GM19463 (cell line): ENCODE measurements around the gene HENMT1.

ENCODE experiments used
- ATAC-seq: cut with Tn5 transposase; IDR thresholded peaks from one replicate; pipeline ENCODE4 v1.9.1; 2021; ENCODE audit warnings: mild to moderate bottlenecking, moderate library complexity; ENCODE audit not compliant: unreplicated experiment

Gene HENMT1

GRCh38 chr1:108628665-108629064, 32.2 kb downstream of the HENMT1 start:
- ATAC-seq = no peak

GRCh38 chr1:108627951-108628350, 32.9 kb downstream of the HENMT1 start:
- ATAC-seq = no peak

- ATAC-seq = no peak
Measured at GRCh38 chr1:108627256-108627655, 33.6 kb downstream of the HENMT1 start.

GRCh38 chr1:108624069-108624468, 36.8 kb downstream of the HENMT1 start:
- ATAC-seq = no peak

- no peak for ATAC-seq
Measured at GRCh38 chr1:108617724-108618056, 43.2 kb downstream of the HENMT1 start.

- ATAC-seq = no peak
Measured at GRCh38 chr1:108617008-108617723, 43.7 kb downstream of the HENMT1 start.

DNA sequence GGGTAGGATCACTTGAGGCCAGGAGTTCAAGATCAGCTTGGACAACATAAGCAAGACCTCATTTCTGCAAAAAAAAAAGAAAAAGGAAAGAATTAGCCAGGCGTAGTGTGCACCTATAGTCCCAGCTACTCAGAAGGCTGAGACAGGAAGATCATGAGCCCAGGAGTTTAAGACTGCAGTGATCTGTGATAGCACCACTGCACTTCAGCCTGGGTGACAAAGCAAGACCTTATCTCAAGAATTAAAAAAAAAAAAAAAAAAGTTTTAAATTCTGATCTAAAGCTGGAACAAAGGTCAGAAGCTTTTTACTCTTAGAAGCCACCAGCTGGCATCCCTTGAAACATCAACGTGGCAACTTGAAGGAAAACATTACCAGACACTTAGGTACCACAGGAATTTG, 45.3 kb downstream of the HENMT1 start:
- ATAC-seq = no peak

DNA sequence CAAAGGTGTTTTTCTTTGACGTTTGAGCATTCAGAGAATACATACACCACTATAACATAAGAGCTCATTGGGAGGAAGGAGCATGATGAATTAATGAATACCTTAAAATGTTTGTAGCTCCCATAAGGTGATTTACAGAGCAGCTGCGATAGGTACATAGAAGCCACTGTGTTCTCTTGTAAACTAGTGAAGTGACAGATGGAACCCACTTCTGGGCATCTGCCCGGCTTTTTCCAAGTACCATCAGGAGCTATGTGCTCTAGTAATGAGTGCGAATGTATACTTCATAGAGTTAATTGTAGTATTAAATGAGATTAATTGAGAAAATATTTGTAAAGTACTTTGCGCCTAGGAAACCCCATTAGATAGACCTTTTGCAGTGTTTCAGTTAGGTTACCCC, 48.4 kb downstream of the HENMT1 start:
- ATAC-seq = no peak

DNA sequence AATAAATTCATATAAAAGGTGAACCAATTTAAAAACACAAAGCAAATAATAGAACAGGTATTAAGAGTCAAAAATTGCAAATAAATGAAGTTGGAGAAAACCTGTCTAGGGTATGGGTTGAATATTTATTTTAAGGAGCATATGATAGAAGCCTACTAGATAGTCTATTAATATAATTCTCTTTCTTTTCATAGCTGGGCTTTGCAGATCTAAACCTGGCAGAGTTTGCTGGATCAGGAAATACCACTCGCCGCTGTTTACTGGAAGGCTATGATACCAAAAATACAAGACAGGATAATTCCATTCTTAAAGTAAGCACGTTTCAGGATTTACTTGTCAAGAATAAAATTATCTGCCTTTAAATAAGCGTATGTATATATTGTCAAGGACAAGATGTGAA, 48.9 kb downstream of the HENMT1 start:
- no peak for ATAC-seq

DNA sequence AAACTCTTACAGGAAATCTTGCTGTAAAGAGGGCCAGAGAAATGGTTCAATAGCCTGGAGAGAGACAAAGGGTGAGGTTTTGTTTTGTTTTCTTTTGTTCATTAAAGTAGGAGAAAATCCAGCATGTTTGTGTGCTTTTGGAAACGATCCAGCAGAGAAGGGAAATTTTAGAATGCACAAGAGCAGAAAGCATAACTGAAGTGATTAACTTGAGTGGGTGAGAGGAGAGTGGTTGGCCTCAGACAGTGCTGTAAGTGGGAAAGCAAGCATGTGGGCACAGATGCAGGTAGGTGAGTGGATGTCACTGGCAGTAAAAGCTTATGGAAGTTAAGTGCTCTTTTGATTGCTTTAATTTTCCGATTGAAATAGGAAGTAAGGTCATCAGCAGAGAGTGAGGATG, 50.8 kb downstream of the HENMT1 start:
- no peak for ATAC-seq

DNA sequence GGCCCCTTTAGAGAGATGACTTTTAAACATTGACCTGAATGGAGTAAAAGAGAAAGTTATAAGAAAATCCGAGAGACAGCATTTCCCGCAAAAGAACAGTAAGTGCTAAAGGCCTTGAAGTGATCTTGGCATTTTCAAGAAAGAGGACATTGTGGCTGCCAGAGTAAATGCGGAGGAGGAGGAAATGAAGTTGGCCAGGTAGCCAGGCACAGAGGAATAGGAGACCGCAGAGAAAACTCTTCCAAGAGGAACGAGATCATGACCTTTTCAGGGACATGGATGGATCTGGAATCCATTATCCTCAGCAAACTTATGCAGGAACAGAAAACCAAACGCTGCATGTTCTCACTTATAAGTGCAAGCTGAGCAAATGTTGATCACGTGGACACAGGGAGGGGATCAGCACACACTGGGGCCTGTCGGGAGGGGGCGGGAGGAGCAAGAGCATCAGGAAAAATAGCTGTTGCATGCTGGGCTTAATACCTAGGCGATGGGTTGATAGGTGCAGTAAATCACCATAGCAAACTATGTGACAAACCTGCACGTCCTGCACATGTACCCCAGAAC, 51.3 kb downstream of the HENMT1 start:
- no peak for ATAC-seq

- ATAC-seq = no peak
Measured at GRCh38 chr1:108606478-108606877, 54.4 kb downstream of the HENMT1 start.

GRCh38 chr1:108605633-108606032, 55.3 kb downstream of the HENMT1 start:
- ATAC-seq = no peak

DNA sequence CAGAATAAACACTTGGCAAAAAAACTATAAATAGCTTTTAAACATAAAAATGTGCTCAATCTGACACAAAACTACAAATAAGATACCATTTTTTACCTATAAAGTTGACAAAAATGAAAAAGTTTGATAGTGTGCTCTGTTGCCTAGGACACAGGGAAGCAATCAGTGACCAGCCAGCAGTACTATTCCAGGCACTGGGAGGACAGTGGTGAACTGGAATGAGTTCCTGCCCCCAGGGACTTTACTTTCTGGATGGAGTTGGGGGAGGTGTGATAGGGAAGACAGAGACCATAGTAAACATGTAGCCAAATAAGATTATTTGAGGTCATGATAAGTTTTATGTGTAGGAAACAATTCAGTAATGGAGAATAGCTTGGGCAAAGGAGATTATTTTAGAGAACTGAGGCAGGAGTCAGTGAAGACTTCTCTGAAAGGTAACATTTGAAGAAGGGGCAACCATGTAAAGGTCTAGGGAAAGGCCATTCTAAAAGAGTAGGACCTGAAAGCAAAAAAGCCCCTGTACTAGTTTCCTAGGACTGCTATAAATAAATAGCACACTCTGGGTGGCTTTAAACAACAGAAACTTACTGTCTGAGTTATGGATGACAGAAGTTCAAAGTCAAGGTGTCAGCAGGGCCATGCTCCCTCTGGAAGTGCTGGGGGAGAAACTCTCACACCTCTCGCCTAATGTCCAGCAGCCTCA, 59.0 kb downstream of the HENMT1 start:
- ATAC-seq = no peak

- no peak for ATAC-seq
Measured at GRCh38 chr1:108600504-108600903, 60.4 kb downstream of the HENMT1 start.

DNA sequence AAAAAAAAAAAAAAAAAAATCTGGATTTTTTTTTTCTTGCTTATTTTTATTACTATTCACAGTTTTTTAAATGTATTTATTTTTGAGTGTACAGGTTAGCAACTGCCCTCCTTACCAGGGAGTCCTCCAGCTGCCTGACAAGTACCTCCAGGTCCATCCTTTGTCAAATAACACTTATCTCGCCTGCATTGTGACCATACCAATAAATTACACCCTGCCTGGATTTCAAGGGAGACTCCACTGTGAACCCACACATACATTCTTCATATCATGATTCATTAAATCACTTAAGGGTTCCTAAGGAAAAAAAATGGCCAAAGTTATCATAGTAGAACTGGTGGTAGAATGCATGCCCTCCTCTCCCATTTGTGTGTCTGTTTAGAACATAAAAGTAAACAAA, 62.6 kb downstream of the HENMT1 start:
- ATAC-seq = no peak
